ENCODE measurements around the gene CHTOP. TPM values are rescaled to one million over a fixed set of nuclear protein-coding genes. Genes with fewer than 3 reads are reported as not detected.

Gene CHTOP
- total and polyA plus RNA-seq, 2 of the 13 experiments (the other 11 are each of a cell fraction or from before 2014, with no cell fraction given): 38.0 to 51.9 TPM

DNA sequence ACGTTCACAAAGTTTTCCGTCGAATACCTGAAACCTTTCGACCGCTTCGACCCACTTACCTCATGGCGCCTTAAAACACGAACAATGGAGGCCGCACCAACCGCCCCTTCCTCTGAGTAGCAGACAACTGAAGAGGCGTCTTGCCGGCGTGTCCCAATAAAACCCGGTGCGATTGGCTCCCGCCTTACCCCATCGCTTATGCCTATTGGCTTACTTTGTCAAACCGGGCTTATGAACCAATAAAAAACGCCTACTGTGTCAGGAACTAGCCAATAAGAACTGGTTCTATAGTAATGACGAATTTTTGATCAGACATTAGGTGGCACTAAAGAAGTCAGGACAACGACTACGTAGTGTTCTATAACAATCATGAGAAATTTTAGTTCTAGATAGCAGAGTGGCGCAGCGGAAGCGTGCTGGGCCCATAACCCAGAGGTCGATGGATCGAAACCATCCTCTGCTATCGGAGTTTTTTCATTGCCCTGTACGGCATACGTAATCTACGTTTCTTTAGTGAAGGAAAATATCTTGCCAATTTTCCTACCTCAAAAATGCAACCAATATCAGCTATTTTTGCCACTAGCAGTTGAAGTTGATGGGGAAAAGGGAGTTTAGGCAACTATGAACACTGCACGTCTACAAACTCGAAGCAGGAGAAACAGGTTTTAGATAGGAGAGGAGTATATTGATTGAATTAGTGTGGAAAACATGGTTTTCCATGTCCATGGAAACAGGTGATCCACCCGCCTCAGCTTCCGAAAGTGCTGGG lies 37.2 kb downstream of the CHTOP start, which contains the start of gene ILF2 (continued):
- TF ChIP-seq ZIK1 (CRISPR knock-in tag; IDR thresholded peaks at IDR 0.05; ENCODE audit: borderline replicate concordance, low read depth) (no peak), ZNF232 (CRISPR knock-in tag; IDR thresholded peaks at IDR 0.05; ENCODE audit: borderline replicate concordance) (peak; percentile 9; the same call in 1 of the 2 replicates), ZNF572 (CRISPR knock-in tag; IDR thresholded peaks at IDR 0.05) (no peak), NFYB (CRISPR knock-in tag; IDR thresholded peaks at IDR 0.05) (peak; percentile 96), MIER2 (CRISPR knock-in tag; IDR thresholded peaks at IDR 0.05) (no peak), MATR3 (CRISPR knock-in tag; IDR thresholded peaks at IDR 0.05) (no peak), SMYD3 (CRISPR knock-in tag; IDR thresholded peaks at IDR 0.05) (peak; percentile 64; the same call in 1 of the 2 replicates), ZNF747 (CRISPR knock-in tag; IDR thresholded peaks at IDR 0.05; ENCODE audit: borderline replicate concordance) (peak; percentile 48; the same call in 1 of the 2 replicates), ZNF329 (CRISPR knock-in tag; IDR thresholded peaks at IDR 0.05; ENCODE audit: low read depth) (no peak), ZNF205 (CRISPR knock-in tag; IDR thresholded peaks at IDR 0.05) (0 out of 2 replicates have a peak, but pooled peaks have one; percentile 13), ZNF510 (CRISPR knock-in tag; IDR thresholded peaks at IDR 0.05; ENCODE audit: low read depth) (no peak), ZNF614 (CRISPR knock-in tag; IDR thresholded peaks at IDR 0.05; ENCODE audit: borderline replicate concordance) (peak; percentile 63; the same call in 1 of the 2 replicates), ADNP (CRISPR knock-in tag; IDR thresholded peaks at IDR 0.05) (no peak), ZNF121 (CRISPR knock-in tag; IDR thresholded peaks at IDR 0.05) (no peak; the same call in 1 of the 2 replicates), ZNF446 (CRISPR knock-in tag; IDR thresholded peaks at IDR 0.05) (no peak), ZNF274 (CRISPR knock-in tag; IDR thresholded peaks at IDR 0.05) (no peak; the same call in 1 of the 2 replicates)
- TF ChIP-seq, protein P1, sequence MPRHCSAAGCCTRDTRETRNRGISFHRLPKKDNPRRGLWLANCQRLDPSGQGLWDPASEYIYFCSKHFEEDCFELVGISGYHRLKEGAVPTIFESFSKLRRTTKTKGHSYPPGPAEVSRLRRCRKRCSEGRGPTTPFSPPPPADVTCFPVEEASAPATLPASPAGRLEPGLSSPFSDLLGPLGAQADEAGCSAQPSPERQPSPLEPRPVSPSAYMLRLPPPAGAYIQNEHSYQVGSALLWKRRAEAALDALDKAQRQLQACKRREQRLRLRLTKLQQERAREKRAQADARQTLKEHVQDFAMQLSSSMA (CRISPR knock-in tag; IDR thresholded peaks at IDR 0.05): no peak
- TF ChIP-seq, protein P2, sequence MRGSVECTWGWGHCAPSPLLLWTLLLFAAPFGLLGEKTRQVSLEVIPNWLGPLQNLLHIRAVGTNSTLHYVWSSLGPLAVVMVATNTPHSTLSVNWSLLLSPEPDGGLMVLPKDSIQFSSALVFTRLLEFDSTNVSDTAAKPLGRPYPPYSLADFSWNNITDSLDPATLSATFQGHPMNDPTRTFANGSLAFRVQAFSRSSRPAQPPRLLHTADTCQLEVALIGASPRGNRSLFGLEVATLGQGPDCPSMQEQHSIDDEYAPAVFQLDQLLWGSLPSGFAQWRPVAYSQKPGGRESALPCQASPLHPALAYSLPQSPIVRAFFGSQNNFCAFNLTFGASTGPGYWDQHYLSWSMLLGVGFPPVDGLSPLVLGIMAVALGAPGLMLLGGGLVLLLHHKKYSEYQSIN (CRISPR knock-in tag; IDR thresholded peaks at IDR 0.05; ENCODE audit: borderline replicate concordance): no peak
- TF ChIP-seq, protein P3, sequence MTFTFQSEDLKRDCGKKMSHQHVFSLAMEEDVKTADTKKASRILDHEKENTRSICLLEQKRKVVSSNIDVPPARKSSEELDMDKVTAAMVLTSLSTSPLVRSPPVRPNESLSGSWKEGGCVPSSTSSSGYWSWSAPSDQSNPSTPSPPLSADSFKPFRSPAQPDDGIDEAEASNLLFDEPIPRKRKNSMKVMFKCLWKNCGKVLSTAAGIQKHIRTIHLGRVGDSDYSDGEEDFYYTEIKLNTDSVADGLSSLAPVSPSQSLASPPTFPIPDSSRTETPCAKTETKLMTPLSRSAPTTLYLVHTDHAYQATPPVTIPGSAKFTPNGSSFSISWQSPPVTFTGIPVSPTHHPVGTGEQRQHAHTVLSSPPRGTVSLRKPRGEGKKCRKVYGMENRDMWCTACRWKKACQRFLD (CRISPR knock-in tag; IDR thresholded peaks at IDR 0.05; ENCODE audit: borderline replicate concordance): no peak
- TF ChIP-seq, protein P4, sequence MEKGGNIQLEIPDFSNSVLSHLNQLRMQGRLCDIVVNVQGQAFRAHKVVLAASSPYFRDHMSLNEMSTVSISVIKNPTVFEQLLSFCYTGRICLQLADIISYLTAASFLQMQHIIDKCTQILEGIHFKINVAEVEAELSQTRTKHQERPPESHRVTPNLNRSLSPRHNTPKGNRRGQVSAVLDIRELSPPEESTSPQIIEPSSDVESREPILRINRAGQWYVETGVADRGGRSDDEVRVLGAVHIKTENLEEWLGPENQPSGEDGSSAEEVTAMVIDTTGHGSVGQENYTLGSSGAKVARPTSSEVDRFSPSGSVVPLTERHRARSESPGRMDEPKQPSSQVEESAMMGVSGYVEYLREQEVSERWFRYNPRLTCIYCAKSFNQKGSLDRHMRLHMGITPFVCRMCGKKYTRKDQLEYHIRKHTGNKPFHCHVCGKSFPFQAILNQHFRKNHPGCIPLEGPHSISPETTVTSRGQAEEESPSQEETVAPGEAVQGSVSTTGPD (CRISPR knock-in tag; IDR thresholded peaks at IDR 0.05): 0 out of 2 replicates have a peak, but pooled peaks have one; percentile 29
- TF ChIP-seq, protein P5, sequence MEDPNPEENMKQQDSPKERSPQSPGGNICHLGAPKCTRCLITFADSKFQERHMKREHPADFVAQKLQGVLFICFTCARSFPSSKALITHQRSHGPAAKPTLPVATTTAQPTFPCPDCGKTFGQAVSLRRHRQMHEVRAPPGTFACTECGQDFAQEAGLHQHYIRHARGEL (CRISPR knock-in tag; IDR thresholded peaks at IDR 0.05): no peak

Data from HepG2 (cell line).